Measurements from ENCODE around the gene STAU1. TPM values are rescaled to one million over a fixed set of nuclear protein-coding genes. Genes with fewer than 3 reads are reported as not detected.

STAU1 gene
- total and polyA plus RNA-seq, 8 donors: 18.9 to 62.8 (median 55.3) TPM

DNA sequence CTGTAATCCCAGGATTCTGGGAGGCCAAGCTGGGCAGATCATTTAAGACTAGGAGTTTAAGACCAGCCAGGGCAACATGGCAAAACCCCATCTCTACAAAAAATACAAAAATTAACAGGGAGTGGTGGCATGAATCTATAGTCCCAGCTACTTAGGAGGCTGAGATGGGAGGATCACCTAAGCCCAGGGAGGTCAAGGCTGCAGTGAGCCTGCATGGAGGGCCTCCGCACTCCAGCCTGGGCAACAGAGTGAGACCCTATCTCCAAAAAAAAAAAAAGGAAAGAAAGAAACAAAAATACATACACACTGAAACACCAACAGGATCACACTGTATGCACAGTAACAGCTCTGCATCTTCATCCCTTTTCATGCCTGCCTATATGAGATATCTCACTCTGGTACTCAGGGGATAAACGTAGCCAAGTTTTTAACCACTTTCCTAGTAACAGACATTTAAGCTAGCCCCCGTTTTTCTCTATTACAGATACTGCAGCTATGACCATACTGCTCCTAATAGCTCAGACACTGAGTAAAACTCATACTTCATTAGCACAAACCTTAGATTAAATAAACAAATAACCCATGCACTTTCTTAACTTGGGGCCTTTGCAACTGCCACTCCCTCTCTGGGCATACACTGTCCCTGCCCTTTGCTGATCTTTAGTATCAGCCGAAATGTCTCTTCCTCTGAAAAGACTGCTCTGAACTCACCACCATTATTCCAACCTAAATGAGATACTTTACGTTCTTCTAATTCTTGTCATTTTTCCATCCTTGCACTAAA is 41.5 kb downstream of the STAU1 start:
- peaks cover 0 to 26% (median 7%) of the 10 kb centered on the region in 3 donors for H3K36me3 ChIP-seq
- DNase-seq (no peak), FAIRE-seq (no peak), ATAC-seq (no peak)
- no peaks in the 10 kb centered on the region for H3K27me3 ChIP-seq
- no peaks in the 10 kb centered on the region for H3K4me1 ChIP-seq
- intact Hi-C loops (cut with DNase I): no loop called here
- H3K27ac ChIP-seq: no peak overlapping the region
- TF ChIP-seq, protein P1, sequence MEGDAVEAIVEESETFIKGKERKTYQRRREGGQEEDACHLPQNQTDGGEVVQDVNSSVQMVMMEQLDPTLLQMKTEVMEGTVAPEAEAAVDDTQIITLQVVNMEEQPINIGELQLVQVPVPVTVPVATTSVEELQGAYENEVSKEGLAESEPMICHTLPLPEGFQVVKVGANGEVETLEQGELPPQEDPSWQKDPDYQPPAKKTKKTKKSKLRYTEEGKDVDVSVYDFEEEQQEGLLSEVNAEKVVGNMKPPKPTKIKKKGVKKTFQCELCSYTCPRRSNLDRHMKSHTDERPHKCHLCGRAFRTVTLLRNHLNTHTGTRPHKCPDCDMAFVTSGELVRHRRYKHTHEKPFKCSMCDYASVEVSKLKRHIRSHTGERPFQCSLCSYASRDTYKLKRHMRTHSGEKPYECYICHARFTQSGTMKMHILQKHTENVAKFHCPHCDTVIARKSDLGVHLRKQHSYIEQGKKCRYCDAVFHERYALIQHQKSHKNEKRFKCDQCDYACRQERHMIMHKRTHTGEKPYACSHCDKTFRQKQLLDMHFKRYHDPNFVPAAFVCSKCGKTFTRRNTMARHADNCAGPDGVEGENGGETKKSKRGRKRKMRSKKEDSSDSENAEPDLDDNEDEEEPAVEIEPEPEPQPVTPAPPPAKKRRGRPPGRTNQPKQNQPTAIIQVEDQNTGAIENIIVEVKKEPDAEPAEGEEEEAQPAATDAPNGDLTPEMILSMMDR (IDR thresholded peaks at IDR 0.05): no peak
- WGBS, 2 donors: 76 to 82% methylated on average over 5 of the region's 5 CpGs
- no peak overlapping the region for H3K4me3 ChIP-seq
- H3K9me3 ChIP-seq: no peaks in the 10 kb centered on the region

DNA sequence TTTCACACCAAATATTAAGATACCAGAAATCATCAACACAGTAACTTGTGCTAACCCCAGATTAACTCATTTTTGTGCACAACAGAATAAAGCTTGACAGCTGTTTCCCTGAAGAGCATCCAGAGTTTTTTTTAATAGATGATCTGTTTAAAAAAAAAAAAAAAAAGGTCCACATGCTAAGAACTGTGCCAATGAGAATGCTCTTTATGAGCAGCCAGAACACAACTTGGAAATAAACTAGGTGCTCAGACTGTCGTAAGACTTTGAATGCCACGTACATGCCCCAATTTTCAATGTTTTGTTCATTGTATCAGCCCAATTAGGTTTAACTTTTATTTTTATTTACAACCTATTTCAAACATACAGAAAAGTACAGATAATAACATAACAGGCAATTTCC is 47.3 kb downstream of the STAU1 start:
- Histone ChIP-seq H3K4me3 (no peak overlapping the region), H3K9me3 (no peaks in the 10 kb centered on the region), H3K4me1 (no peaks in the 10 kb centered on the region), H3K27me3 (no peaks in the 10 kb centered on the region), H3K36me3 (peaks cover 0 to 3% (median 0%) of the 10 kb centered on the region in 3 donors), H3K27ac (no peak overlapping the region)
- WGBS, 2 donors: 76 to 83% methylated on average over 2 of the region's 2 CpGs
- FAIRE-seq (no peak), DNase-seq (no peak), ATAC-seq (no peak)
- intact Hi-C loops (cut with DNase I): no loop called here
- TF ChIP-seq, protein P1 (IDR thresholded peaks at IDR 0.05): no peak

DNA sequence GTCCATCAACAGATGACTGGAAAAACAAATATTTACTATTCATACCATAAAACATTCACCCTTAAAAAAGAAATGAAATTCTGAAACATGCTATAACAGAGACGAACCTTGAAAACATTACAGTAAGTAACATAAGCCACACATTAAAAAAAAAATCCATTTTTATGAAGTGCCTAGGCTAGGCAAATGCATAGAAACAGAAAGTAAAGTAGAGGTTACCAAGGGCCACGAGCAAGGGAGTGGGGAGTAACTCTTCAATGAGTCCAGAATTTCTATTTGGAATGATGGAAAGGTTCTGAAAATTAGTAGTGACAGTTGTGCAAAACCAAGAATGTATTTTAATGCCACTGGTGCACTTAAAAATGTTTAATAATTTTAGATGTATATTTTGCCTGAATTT is 47.7 kb downstream of the STAU1 start:
- Histone ChIP-seq H3K27ac (no peak overlapping the region), H3K4me3 (no peak overlapping the region), H3K36me3 (no peaks in the 10 kb centered on the region), H3K4me1 (no peaks in the 10 kb centered on the region), H3K27me3 (no peaks in the 10 kb centered on the region), H3K9me3 (no peaks in the 10 kb centered on the region)
- ATAC-seq (peak in 1 of 4 donors; percentile 43), FAIRE-seq (no peak), DNase-seq (no peak)
- 30 to 34% methylated on average over 2 of the region's 2 CpGs for WGBS, 2 donors
- TF ChIP-seq, protein P1 (IDR thresholded peaks at IDR 0.05): no peak
- intact Hi-C loops (cut with DNase I): no loop called here

DNA sequence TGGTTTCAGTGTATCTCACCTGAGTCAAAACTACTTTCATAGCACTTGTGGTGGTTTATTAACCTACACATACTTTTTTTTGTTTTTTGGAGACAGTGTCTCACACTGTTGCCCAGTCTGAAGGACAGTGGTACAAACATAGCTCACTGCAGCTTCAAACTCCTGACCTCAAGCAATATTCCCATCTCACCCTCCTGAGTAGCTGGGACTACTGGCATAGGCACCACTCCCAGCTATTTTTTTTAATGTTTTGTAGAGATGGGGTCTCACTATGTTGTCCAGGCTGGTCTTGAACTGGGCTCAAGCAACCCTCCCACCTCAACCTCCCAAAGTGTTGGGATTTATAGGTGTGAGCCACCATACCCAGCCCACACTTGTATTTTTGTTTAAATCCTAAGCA is 49.7 kb downstream of the STAU1 start:
- Histone ChIP-seq H3K36me3 (peaks cover 0 to 11% (median 0%) of the 10 kb centered on the region in 3 donors), H3K4me3 (no peak overlapping the region), H3K27ac (no peak overlapping the region), H3K27me3 (no peaks in the 10 kb centered on the region), H3K4me1 (no peaks in the 10 kb centered on the region), H3K9me3 (no peaks in the 10 kb centered on the region)
- TF ChIP-seq, protein P1 (IDR thresholded peaks at IDR 0.05): no peak
- ATAC-seq (no peak), DNase-seq (no peak), FAIRE-seq (no peak)
- intact Hi-C loops (cut with DNase I): no loop called here
